Fibroblast of lung (primary cell): ENCODE results near the gene OTOS.

Source experiments
- EZH2 ChIP-seq: IDR thresholded peaks from 2 replicates; pipeline ENCODE4 v1.5.1; 2012; ENCODE audit warnings: low read length, control low read depth, mild to moderate bottlenecking; ENCODE audit errors: missing control alignments
- TF ChIP-seq, protein P1 (sequence below), 2 donors: IDR thresholded peaks in 1 of 2; conservative IDR thresholded peaks in 1 of 2; 1 replicate in 1 of 2; 2 replicates in 1 of 2; pipeline ENCODE4 v1.5.1; 2011 to 2012; ENCODE audit warnings: low read length in 2 of 2, control low read depth in 1 of 2, inconsistent platforms in 1 of 2, low read depth in 1 of 2, mild to moderate bottlenecking in 1 of 2

DNA sequence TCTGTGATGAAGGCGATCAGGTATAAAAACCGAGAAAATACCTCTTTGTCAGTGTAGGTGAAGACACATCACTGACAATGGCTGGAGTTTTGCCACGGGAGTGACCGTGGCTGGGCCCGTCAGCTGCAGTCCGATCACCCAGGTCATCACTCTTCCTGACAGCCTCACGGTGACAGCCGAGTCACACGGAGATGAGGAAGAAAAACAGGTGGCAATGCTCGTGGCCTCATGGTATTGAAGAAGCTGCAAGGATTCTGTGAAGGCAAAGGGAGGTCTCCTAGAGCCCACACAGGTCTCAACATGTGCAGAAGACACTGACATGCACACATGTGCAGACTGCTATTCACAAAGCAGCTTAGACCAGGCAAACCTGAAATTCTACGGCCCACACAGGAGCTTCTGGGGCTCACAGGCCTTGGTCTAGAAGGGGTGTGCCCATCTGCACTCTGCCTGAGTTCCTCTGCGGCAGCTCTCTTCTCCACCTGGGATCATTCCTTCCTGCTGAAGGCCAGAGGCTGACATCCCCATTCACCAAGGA is 11.8 kb downstream of the OTOS start:
- no peak for TF ChIP-seq EZH2
- TF ChIP-seq, protein P1, sequence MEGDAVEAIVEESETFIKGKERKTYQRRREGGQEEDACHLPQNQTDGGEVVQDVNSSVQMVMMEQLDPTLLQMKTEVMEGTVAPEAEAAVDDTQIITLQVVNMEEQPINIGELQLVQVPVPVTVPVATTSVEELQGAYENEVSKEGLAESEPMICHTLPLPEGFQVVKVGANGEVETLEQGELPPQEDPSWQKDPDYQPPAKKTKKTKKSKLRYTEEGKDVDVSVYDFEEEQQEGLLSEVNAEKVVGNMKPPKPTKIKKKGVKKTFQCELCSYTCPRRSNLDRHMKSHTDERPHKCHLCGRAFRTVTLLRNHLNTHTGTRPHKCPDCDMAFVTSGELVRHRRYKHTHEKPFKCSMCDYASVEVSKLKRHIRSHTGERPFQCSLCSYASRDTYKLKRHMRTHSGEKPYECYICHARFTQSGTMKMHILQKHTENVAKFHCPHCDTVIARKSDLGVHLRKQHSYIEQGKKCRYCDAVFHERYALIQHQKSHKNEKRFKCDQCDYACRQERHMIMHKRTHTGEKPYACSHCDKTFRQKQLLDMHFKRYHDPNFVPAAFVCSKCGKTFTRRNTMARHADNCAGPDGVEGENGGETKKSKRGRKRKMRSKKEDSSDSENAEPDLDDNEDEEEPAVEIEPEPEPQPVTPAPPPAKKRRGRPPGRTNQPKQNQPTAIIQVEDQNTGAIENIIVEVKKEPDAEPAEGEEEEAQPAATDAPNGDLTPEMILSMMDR (conservative IDR thresholded peaks at IDR 0.05 in 1 of 2, IDR thresholded peaks at IDR 0.05 in 1 of 2; ENCODE audit: low read depth in 1 of 2, low read length in 2 of 2), result no peak
